A549 treated with dexamethasone at 1 μM for 4 hours (cell line): ENCODE results near the gene ZNF581. TPM values are rescaled to one million over a fixed set of nuclear protein-coding genes. Genes with fewer than 3 reads are reported as not detected.

Experiments used
- total RNA-seq: library from RNA; stranded (reverse); fragments of 200-300 nt; extraction: Qiagen RNA extraction; gene quantifications from 5 replicates; pipeline ENCODE4 v1.2.3, GENCODE V29; 2022

The ZNF581 gene
- 37.3 to 44.0 TPM (median 42.8 TPM) in 5 replicates for total RNA-seq

GRCh38 chr19:55643003-55643886 is at the start of gene ZNF581:
TSS of gene ZNF581 (plus strand) at chr19:55643649. CDS start at chr19:55644572, 923 bp downstream.

GRCh38 chr19:55599468-55599841 is 44.0 kb upstream of the ZNF581 start, which contains the start of gene FIZ1:
TSS of gene FIZ1 (minus strand) at chr19:55599517. CDS start at chr19:55597865, 1,652 bp downstream.

GRCh38 chr19:55599842-55600661 is 43.4 kb upstream of the ZNF581 start, which contains the start of gene ZNF524:
TSS of gene ZNF524 (plus strand) at chr19:55600288. CDS start at chr19:55602113, 1,825 bp downstream.

GRCh38 chr19:55605637-55606470 is 37.6 kb upstream of the ZNF581 start, which contains the start of gene ZNF865:
TSS of gene ZNF865 (plus strand) at chr19:55605647. CDS start at chr19:55613619, 7,972 bp downstream.

GRCh38 chr19:55624109-55625003 is 19.1 kb upstream of the ZNF581 start, which contains the start of gene ZNF784:
TSS of gene ZNF784 (minus strand) at chr19:55624566. CDS start at chr19:55624561, 5 bp downstream.

GRCh38 chr19:55640577-55641425 is 2.6 kb upstream of the ZNF581 start, which contains the start of gene ZNF580:
TSS of gene ZNF580 (plus strand) at chr19:55641002. CDS start at chr19:55642509, 1,507 bp downstream.

GRCh38 chr19:55647732-55648584 is 4.5 kb downstream of the ZNF581 start, which contains the start of gene CCDC106:
TSS of gene CCDC106 (plus strand) at chr19:55648212. CDS start at chr19:55649047, 835 bp downstream.

GRCh38 chr19:55654868-55655647 is 11.6 kb downstream of the ZNF581 start, which contains the start of gene U2AF2:
TSS of gene U2AF2 (plus strand) at chr19:55655035. CDS start at chr19:55655105, 70 bp downstream.

GRCh38 chr19:55674841-55675660 is 31.6 kb downstream of the ZNF581 start, which contains the start of gene EPN1:
TSS of gene EPN1 (plus strand) at chr19:55675226. CDS start at chr19:55678628, 3,402 bp downstream.

Other genes with a start within 250 kb of the ZNF581 start
- gene UBE2S, start 235.9 kb upstream of the ZNF581 start, total RNA-seq: 251 to 469 TPM (median 409 TPM) in 5 replicates
- gene SHISA7, start 200.3 kb upstream of the ZNF581 start, total RNA-seq: 0.02 TPM in 2 of 5 replicates, not detected in the others
- 48.5 to 57.4 TPM (median 51.3 TPM) in 5 replicates for gene ISOC2, start 182.0 kb upstream of the ZNF581 start, total RNA-seq
- 0.10 TPM in 1 of 5 replicates, not detected in the others for gene C19orf85, start 178.9 kb upstream of the ZNF581 start, total RNA-seq
- 4.2 to 7.9 TPM (median 7.2 TPM) in 5 replicates for gene ZNF628, start 167.0 kb upstream of the ZNF581 start, total RNA-seq
- 39.2 to 42.7 TPM (median 40.7 TPM) in 5 replicates for gene NAT14, start 158.5 kb upstream of the ZNF581 start, total RNA-seq
- gene SSC5D, start 155.2 kb upstream of the ZNF581 start, total RNA-seq: 0.28 to 0.84 TPM (median 0.58 TPM) in 5 replicates
- gene SBK2, start 106.5 kb upstream of the ZNF581 start, total RNA-seq: 1.3 to 2.6 TPM (median 1.8 TPM) in 5 replicates
- 1.3 to 2.6 TPM (median 2.1 TPM) in 5 replicates for gene SBK3, start 98.1 kb upstream of the ZNF581 start, total RNA-seq
- gene ZNF579, start 62.8 kb upstream of the ZNF581 start, total RNA-seq: 21.6 to 43.3 TPM (median 36.5 TPM) in 5 replicates
- gene FIZ1, start 44.1 kb upstream of the ZNF581 start, total RNA-seq: 17.4 to 26.1 TPM (median 24.0 TPM) in 5 replicates
- gene ZNF524, start 43.4 kb upstream of the ZNF581 start, total RNA-seq: 12.1 to 17.2 TPM (median 16.1 TPM) in 5 replicates
- 6.8 to 13.4 TPM (median 11.9 TPM) in 5 replicates for gene ZNF865, start 38.0 kb upstream of the ZNF581 start, total RNA-seq
- 4.7 to 6.7 TPM (median 5.4 TPM) in 5 replicates for gene ZNF784, start 19.1 kb upstream of the ZNF581 start, total RNA-seq
- gene ZNF580, start 2.6 kb upstream of the ZNF581 start, total RNA-seq: 26.5 to 51.9 TPM (median 48.8 TPM) in 5 replicates
- 12.0 to 20.4 TPM (median 19.0 TPM) in 5 replicates for gene CCDC106, start 4.6 kb downstream of the ZNF581 start, total RNA-seq
- gene U2AF2, start 11.4 kb downstream of the ZNF581 start, total RNA-seq: 234 to 285 TPM (median 273 TPM) in 5 replicates
- 121 to 214 TPM (median 210 TPM) in 5 replicates for gene EPN1, start 31.6 kb downstream of the ZNF581 start, total RNA-seq
- gene NLRP9, start 94.8 kb downstream of the ZNF581 start, total RNA-seq: not detected in 5 replicates
- gene RFPL4A, start 115.4 kb downstream of the ZNF581 start, total RNA-seq: 0.61 to 1.2 TPM (median 0.88 TPM) in 5 replicates
- 0.12 to 0.13 TPM in 2 of 5 replicates, not detected in the others for gene RFPL4AL1, start 125.5 kb downstream of the ZNF581 start, total RNA-seq
- gene NLRP11, start 188.3 kb downstream of the ZNF581 start, total RNA-seq: 0.04 TPM in 1 of 5 replicates, not detected in the others
- gene NLRP4, start 192.9 kb downstream of the ZNF581 start, total RNA-seq: not detected in 5 replicates